HL-60 (cell line): ENCODE measurements around the gene COL5A2.

Source experiments
- DNase-seq, 2 experiments: peaks; one replicate each; pipeline ENCODE4 v3.0.0-alpha.2; 2010 to 2020; ENCODE audit warnings: low read depth in 1 of 2, low spot score in 1 of 2
- H3K27ac ChIP-seq: fragments of 250-450 bp; sonication (Bioruptor Pico); replicated peaks from 2 replicates; pipeline ENCODE4 v1.5.1; 2020; ENCODE audit warnings: mild to moderate bottlenecking, moderate library complexity
- H3K27me3 ChIP-seq: fragments of 250-450 bp; sonication (Bioruptor Pico); 2 replicates; pipeline ENCODE4 v1.5.1; 2021; ENCODE audit warnings: mild to moderate bottlenecking, moderate library complexity; ENCODE audit not compliant: insufficient read depth, poor library complexity, severe bottlenecking
- H3K4me3 ChIP-seq: replicated peaks from 2 replicates; pipeline ENCODE4 v1.5.1; 2011; ENCODE audit warnings: mild to moderate bottlenecking, control low read depth, low read length; ENCODE audit not compliant: insufficient read depth
- GABPA ChIP-seq: IDR thresholded peaks from 2 replicates; pipeline ENCODE4 v1.6.1; 2012; ENCODE audit warnings: low read depth
- POLR2AphosphoS5 ChIP-seq: IDR thresholded peaks from 2 replicates; pipeline ENCODE4 v1.6.1; 2012; ENCODE audit warnings: low read depth
- SPI1 ChIP-seq: IDR thresholded peaks from 2 replicates; pipeline ENCODE4 v1.6.1; 2012; ENCODE audit warnings: low read depth, mild to moderate bottlenecking, borderline replicate concordance
- TF ChIP-seq, protein P1 (sequence below): IDR thresholded peaks from one replicate; pipeline ENCODE4 v1.5.1; 2011; ENCODE audit warnings: low read length, control low read depth, inconsistent platforms; ENCODE audit not compliant: insufficient read depth
- TF ChIP-seq, protein P2 (sequence below): IDR thresholded peaks from 2 replicates; pipeline ENCODE4 v1.6.1; 2012; ENCODE audit warnings: low read depth; ENCODE audit not compliant: insufficient replicate concordance

The COL5A2 gene

GRCh38 chr2:189097934-189098333 is 81.6 kb downstream of the COL5A2 start:
- no peaks in the 10 kb centered on the region for H3K27me3 ChIP-seq
- H3K27ac ChIP-seq = no peak overlapping the region
- DNase-seq = no peak
- TF ChIP-seq, protein P1, sequence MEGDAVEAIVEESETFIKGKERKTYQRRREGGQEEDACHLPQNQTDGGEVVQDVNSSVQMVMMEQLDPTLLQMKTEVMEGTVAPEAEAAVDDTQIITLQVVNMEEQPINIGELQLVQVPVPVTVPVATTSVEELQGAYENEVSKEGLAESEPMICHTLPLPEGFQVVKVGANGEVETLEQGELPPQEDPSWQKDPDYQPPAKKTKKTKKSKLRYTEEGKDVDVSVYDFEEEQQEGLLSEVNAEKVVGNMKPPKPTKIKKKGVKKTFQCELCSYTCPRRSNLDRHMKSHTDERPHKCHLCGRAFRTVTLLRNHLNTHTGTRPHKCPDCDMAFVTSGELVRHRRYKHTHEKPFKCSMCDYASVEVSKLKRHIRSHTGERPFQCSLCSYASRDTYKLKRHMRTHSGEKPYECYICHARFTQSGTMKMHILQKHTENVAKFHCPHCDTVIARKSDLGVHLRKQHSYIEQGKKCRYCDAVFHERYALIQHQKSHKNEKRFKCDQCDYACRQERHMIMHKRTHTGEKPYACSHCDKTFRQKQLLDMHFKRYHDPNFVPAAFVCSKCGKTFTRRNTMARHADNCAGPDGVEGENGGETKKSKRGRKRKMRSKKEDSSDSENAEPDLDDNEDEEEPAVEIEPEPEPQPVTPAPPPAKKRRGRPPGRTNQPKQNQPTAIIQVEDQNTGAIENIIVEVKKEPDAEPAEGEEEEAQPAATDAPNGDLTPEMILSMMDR = no peak
- TF ChIP-seq, protein P2, sequence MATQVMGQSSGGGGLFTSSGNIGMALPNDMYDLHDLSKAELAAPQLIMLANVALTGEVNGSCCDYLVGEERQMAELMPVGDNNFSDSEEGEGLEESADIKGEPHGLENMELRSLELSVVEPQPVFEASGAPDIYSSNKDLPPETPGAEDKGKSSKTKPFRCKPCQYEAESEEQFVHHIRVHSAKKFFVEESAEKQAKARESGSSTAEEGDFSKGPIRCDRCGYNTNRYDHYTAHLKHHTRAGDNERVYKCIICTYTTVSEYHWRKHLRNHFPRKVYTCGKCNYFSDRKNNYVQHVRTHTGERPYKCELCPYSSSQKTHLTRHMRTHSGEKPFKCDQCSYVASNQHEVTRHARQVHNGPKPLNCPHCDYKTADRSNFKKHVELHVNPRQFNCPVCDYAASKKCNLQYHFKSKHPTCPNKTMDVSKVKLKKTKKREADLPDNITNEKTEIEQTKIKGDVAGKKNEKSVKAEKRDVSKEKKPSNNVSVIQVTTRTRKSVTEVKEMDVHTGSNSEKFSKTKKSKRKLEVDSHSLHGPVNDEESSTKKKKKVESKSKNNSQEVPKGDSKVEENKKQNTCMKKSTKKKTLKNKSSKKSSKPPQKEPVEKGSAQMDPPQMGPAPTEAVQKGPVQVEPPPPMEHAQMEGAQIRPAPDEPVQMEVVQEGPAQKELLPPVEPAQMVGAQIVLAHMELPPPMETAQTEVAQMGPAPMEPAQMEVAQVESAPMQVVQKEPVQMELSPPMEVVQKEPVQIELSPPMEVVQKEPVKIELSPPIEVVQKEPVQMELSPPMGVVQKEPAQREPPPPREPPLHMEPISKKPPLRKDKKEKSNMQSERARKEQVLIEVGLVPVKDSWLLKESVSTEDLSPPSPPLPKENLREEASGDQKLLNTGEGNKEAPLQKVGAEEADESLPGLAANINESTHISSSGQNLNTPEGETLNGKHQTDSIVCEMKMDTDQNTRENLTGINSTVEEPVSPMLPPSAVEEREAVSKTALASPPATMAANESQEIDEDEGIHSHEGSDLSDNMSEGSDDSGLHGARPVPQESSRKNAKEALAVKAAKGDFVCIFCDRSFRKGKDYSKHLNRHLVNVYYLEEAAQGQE = no peak
- TF ChIP-seq SPI1 (no peak), GABPA (no peak), POLR2AphosphoS5 (no peak)
- no peak overlapping the region for H3K4me3 ChIP-seq

- Histone ChIP-seq H3K27me3 (no peaks in the 10 kb centered on the region), H3K4me3 (no peak overlapping the region), H3K27ac (no peak overlapping the region)
- no peak for DNase-seq
- TF ChIP-seq, protein P1 = no peak
- TF ChIP-seq SPI1 (no peak), GABPA (no peak), POLR2AphosphoS5 (no peak)
- TF ChIP-seq, protein P2 = no peak
These were observed 82.7 kb downstream of the COL5A2 start for GRCh38 chr2:189096769-189097447.

DNA sequence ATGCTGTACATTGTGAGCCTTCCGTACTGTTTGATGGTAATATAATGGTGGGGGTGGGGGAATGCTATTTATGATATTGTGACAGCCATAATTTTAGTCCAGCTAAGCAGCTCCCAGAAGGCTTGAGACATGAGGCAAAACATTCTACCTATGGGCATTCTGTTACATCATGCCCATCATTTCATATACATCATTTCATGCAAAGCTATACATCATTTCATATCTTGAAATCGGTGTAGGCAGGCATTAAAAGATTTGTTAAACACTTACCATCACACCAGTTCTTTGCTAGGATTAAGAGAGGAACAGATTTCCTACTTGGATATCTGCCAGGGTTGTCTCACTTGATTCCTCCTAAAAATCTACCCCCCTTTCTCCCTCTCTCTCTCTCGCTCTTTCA is 84.5 kb downstream of the COL5A2 start:
- no peak for DNase-seq
- TF ChIP-seq, protein P1 = no peak
- H3K27me3 ChIP-seq = no peaks in the 10 kb centered on the region
- no peak overlapping the region for H3K4me3 ChIP-seq
- no peak overlapping the region for H3K27ac ChIP-seq

- no peak overlapping the region for H3K4me3 ChIP-seq
- H3K27me3 ChIP-seq = no peaks in the 10 kb centered on the region
- TF ChIP-seq, protein P2 = no peak
- TF ChIP-seq GABPA (no peak), POLR2AphosphoS5 (no peak), SPI1 (no peak)
- TF ChIP-seq, protein P1 = no peak
- H3K27ac ChIP-seq = no peak overlapping the region
- no peak for DNase-seq
These were observed 86.6 kb downstream of the COL5A2 start for GRCh38 chr2:189092936-189093335.
